C4-2B (cell line): ENCODE results near the gene VASH2.

Experiments
- H3K27ac ChIP-seq: fragments of 450-650 bp; 2 replicates; pipeline ENCODE4 v1.5.1; 2017
- ZFX ChIP-seq: fragments of 450-650 bp; IDR thresholded peaks from 2 replicates; pipeline ENCODE4 v1.6.1; 2017
- TF ChIP-seq, protein P1 (sequence below): fragments of 450-650 bp; conservative IDR thresholded peaks from 2 replicates; pipeline ENCODE4 v1.5.1; 2017; ENCODE audit warnings: mild to moderate bottlenecking

VASH2 gene

DNA sequence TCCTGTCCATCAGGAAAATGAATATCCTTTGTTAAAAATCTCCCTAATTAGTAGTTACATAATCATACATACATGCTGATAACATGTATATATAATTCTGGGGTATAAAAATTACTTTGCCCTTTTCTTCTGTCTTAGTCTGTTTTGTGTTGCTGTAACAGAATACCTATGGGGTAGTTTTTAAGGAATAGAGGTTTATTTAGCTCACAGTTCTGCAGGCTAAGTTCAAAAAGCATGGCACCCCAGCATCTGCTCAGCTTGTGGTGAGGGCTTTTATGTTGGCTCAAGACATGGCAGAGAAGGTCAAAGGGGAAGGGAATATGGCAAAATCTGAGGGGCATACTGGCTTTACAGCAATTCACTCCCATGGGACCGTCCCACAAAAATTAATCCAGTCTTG is 84.4 kb downstream of the VASH2 start:
- no peak for TF ChIP-seq ZFX
- TF ChIP-seq, protein P1, sequence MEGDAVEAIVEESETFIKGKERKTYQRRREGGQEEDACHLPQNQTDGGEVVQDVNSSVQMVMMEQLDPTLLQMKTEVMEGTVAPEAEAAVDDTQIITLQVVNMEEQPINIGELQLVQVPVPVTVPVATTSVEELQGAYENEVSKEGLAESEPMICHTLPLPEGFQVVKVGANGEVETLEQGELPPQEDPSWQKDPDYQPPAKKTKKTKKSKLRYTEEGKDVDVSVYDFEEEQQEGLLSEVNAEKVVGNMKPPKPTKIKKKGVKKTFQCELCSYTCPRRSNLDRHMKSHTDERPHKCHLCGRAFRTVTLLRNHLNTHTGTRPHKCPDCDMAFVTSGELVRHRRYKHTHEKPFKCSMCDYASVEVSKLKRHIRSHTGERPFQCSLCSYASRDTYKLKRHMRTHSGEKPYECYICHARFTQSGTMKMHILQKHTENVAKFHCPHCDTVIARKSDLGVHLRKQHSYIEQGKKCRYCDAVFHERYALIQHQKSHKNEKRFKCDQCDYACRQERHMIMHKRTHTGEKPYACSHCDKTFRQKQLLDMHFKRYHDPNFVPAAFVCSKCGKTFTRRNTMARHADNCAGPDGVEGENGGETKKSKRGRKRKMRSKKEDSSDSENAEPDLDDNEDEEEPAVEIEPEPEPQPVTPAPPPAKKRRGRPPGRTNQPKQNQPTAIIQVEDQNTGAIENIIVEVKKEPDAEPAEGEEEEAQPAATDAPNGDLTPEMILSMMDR, result no peak
- H3K27ac ChIP-seq, result no peak overlapping the region

DNA sequence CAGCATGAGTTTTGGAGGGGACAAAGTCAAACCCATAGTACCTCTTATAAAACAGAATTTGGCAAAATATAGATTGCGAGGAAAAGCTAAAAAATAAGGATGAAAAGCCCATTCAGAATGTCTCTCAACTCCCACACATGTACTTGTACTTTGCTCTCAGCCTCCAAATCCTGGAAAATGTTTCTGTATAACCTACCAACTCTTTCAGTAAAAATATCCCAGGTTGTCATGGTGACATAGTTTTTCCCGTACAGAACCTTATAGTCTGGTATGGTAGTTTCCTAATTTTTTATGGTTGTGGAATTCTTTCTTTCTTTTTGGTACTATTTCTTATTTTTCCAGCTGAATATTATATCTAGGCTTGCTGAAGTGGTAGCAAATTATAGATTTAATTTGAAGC is 85.2 kb downstream of the VASH2 start:
- TF ChIP-seq ZFX, result no peak
- TF ChIP-seq, protein P1, result no peak

More for the DNA sequence above, 85.2 kb downstream of the VASH2 start:
- H3K27ac ChIP-seq, result no peak overlapping the region
